ENCODE measurements around the gene ARHGAP4. TPM values are rescaled to one million over a fixed set of nuclear protein-coding genes. Genes with fewer than 3 reads are reported as not detected.

ARHGAP4 gene
- total and polyA plus RNA-seq, 4 donors: 34.2 to 114 (median 80.4) TPM

DNA sequence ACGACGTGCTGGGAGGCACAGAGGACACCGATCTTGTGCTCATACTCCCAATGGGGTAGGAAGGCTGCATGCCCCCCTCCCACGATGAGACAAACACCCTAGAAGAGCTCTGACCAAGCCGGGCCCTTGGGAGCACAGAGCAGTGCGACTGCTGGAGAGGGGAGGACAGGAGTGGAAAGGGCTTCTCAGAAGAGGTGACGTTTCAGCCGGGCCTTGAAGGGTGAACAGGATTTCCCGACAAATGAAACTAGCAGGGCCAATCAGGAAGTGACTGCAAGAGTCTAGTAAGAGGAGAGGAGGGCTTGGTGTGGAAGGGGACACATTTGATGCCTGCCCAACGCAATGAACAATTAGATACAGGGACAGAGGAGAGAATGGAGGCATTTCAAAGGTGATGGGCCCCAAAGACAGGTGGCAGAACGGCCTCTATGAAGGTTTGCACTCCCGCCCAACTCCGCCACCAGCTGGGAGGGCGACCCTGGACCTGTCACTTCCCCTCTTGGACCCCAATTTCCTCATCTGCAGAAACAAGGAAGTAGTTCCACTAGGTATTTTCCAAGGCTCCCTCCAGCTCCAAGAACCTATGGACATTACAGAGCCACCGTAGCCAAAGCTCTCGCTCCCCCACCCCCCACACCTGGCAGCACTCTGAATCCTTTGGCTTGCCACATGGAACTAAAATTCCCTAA, 41.6 kb upstream of the ARHGAP4 start:
- ATAC-seq (ENCODE audit: insufficient read depth, low FRiP score) (no peak), DNase-seq (no peak)
- Histone ChIP-seq H3K4me3 (no peak overlapping the region), H3K4me1 (ENCODE audit: control insufficient read depth in 5 of 5, insufficient read depth in 5 of 5, low read length in 5 of 5) (peaks cover 0 to 30% (median 10%) of the 10 kb centered on the region in 5 donors), H3K9me3 (ENCODE audit: control insufficient read depth in 4 of 4, insufficient read depth in 3 of 4, low read length in 3 of 4) (peaks cover 0 to 5% (median 0%) of the 10 kb centered on the region in 4 donors), H3K36me3 (ENCODE audit: control insufficient read depth in 4 of 4, insufficient read depth in 4 of 4, low read length in 4 of 4) (peaks cover 0 to 17% (median 7%) of the 10 kb centered on the region in 4 donors), H3K9ac (ENCODE audit: insufficient read depth in 1 of 2, low read length in 2 of 2) (no peak overlapping the region), H3K27ac (ENCODE audit: low read depth in 1 of 2, low read length in 1 of 2) (peak overlapping the region in 1 of 2 donors; percentile 78), H3K27me3 (ENCODE audit: control insufficient read depth in 3 of 3, insufficient read depth in 3 of 3, low read length in 2 of 3) (no peaks in the 10 kb centered on the region)
- TF ChIP-seq, protein P1, sequence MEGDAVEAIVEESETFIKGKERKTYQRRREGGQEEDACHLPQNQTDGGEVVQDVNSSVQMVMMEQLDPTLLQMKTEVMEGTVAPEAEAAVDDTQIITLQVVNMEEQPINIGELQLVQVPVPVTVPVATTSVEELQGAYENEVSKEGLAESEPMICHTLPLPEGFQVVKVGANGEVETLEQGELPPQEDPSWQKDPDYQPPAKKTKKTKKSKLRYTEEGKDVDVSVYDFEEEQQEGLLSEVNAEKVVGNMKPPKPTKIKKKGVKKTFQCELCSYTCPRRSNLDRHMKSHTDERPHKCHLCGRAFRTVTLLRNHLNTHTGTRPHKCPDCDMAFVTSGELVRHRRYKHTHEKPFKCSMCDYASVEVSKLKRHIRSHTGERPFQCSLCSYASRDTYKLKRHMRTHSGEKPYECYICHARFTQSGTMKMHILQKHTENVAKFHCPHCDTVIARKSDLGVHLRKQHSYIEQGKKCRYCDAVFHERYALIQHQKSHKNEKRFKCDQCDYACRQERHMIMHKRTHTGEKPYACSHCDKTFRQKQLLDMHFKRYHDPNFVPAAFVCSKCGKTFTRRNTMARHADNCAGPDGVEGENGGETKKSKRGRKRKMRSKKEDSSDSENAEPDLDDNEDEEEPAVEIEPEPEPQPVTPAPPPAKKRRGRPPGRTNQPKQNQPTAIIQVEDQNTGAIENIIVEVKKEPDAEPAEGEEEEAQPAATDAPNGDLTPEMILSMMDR (IDR thresholded peaks at IDR 0.05; ENCODE audit: control extremely low read depth, extremely low read depth): no peak
- WGBS, 2 donors: 25 to 59% methylated on average over 16 of the region's 16 CpGs

DNA sequence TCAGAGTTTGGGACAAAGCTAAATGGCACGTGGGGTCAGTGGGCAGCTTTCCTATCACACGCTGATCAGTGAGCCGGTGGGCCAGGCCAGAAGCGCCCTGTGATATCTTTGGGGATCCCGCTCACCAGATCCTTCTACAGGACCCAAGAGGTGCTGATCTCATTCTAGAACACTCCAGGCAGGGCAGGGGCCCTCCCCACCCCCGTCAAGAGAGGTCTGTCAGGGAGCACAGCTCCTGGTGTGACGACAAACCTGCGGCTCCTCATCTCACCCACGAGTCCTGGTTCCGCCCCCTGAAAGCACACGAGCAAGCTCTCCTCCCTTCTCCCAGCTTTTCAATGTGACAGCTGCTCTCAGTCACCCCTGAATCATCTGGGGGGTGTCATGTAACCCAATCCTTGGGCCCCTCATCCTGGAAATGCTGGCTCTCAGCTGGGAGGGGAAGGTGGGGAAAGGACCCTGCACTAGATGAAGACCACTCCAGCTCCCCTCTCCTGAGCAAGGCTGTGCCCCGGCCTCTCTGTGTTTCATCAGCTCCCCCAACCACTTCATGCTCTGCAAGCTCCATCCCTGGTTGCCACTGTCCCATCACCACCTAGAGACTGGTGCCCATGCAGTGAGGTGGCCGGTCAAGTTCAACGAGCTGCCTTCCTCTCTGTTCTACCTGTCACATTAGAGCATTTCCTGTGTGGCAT, 40.9 kb upstream of the ARHGAP4 start:
- no peaks in the 10 kb centered on the region for H3K27me3 ChIP-seq (ENCODE audit: control insufficient read depth in 3 of 3, insufficient read depth in 3 of 3, low read length in 2 of 3)
- no peak overlapping the region for H3K4me3 ChIP-seq
- TF ChIP-seq, protein P1 (IDR thresholded peaks at IDR 0.05; ENCODE audit: control extremely low read depth, extremely low read depth): no peak
- no peak overlapping the region for H3K9ac ChIP-seq (ENCODE audit: insufficient read depth in 1 of 2, low read length in 2 of 2)
- no peak for DNase-seq
- peak overlapping the region in 1 of 2 donors; percentile 78 for H3K27ac ChIP-seq (ENCODE audit: low read depth in 1 of 2, low read length in 1 of 2)
- 64 to 72% methylated on average over 14 of the region's 14 CpGs for WGBS, 2 donors
- peaks cover 0 to 30% (median 10%) of the 10 kb centered on the region in 5 donors for H3K4me1 ChIP-seq (ENCODE audit: control insufficient read depth in 5 of 5, insufficient read depth in 5 of 5, low read length in 5 of 5)
- no peak for ATAC-seq (ENCODE audit: insufficient read depth, low FRiP score)
- peaks cover 0 to 5% (median 0%) of the 10 kb centered on the region in 4 donors for H3K9me3 ChIP-seq (ENCODE audit: control insufficient read depth in 4 of 4, insufficient read depth in 3 of 4, low read length in 3 of 4)
- peaks cover 3 to 22% (median 11%) of the 10 kb centered on the region in 4 donors for H3K36me3 ChIP-seq (ENCODE audit: control insufficient read depth in 4 of 4, insufficient read depth in 4 of 4, low read length in 4 of 4)

DNA sequence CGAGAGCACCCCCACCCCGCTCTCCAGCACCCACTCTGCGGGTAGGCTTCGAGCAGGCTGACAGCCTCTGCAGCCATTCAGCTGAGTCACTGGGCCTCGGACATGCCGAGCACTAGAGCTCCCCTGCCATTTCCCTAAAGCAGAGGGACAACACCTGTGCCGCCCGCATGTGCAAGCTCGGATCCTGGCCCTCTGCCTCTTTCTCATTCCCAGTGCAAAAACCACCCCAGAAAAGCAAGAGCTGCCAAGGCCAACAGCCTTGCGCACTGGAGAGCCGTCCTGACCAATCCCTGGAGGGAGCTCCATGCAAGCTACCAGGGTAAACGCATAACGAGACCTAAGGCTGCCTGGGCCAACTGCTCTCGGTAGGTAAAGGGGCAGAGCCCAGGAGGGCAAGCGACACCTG, 40.2 kb upstream of the ARHGAP4 start:
- DNase-seq: no peak
- H3K4me3 ChIP-seq: no peak overlapping the region
- no peaks in the 10 kb centered on the region for H3K27me3 ChIP-seq (ENCODE audit: control insufficient read depth in 3 of 3, insufficient read depth in 3 of 3, low read length in 2 of 3)
- TF ChIP-seq, protein P1 (IDR thresholded peaks at IDR 0.05; ENCODE audit: control extremely low read depth, extremely low read depth): no peak
- no peak for ATAC-seq (ENCODE audit: insufficient read depth, low FRiP score)
- peaks cover 5 to 28% (median 17%) of the 10 kb centered on the region in 4 donors for H3K36me3 ChIP-seq (ENCODE audit: control insufficient read depth in 4 of 4, insufficient read depth in 4 of 4, low read length in 4 of 4)
- WGBS, 2 donors: 66 to 80% methylated on average over 10 to 15 of the region's 15 CpGs
- peaks cover 0 to 5% (median 0%) of the 10 kb centered on the region in 4 donors for H3K9me3 ChIP-seq (ENCODE audit: control insufficient read depth in 4 of 4, insufficient read depth in 3 of 4, low read length in 3 of 4)
- H3K4me1 ChIP-seq (ENCODE audit: control insufficient read depth in 5 of 5, insufficient read depth in 5 of 5, low read length in 5 of 5): peaks cover 0 to 30% (median 10%) of the 10 kb centered on the region in 5 donors
- H3K9ac ChIP-seq (ENCODE audit: insufficient read depth in 1 of 2, low read length in 2 of 2): no peak overlapping the region
- H3K27ac ChIP-seq (ENCODE audit: low read depth in 1 of 2, low read length in 1 of 2): no peak overlapping the region

Measured in lung (tissue), 12 donors.